A549 (cell line): Measurements from ENCODE around the gene RNF145. TPM values are rescaled to one million over a fixed set of nuclear protein-coding genes. Genes with fewer than 3 reads are reported as not detected.

ENCODE experiments used
- ATAC-seq, 2 experiments: fragments of 200-7000 bp in 1 of 2; fragments of >200 bp in 1 of 2; cut with Nextera tagmentation in 1 of 2; cut with Tn5 transposase in 1 of 2; 3 replicates each; pipeline versions ENCODE4 v1.8.0 to v1.9.1; 2018 to 2020; ENCODE audit warnings: mild to moderate bottlenecking in 1 of 2, moderate library complexity in 1 of 2
- CTCF ChIA-PET: fragments of 300-600 bp; sonication (Branson Sonifier 250); formaldehyde crosslinking; extraction: SDS; loops from one replicate; lab custom pipeline; 2021; ENCODE audit warnings: antibody characterized with exemption, inconsistent platforms; lab: Yijun Ruan, JAX
- POLR2A ChIA-PET: fragments of 350-600 bp; formaldehyde crosslinking; extraction: SDS; loops from one replicate; lab custom pipeline; 2021; ENCODE audit warnings: antibody characterized with exemption, inconsistent platforms; lab: Yijun Ruan, JAX
- DNase-seq, 2 experiments: peaks; one replicate each; pipeline versions ENCODE4 v3.0.0 to v3.0.0-alpha.2; 2011 to 2016; ENCODE audit warnings: low read depth in 1 of 2, low spot score in 1 of 2
- FAIRE-seq: peaks from 2 replicates; lab custom pipeline; 2011; peaks lifted over from hg19 to GRCh38; lab: Jason Lieb, UNC
- H3K27ac ChIP-seq, 2 experiments: fragments of >200 bp; sonication (Bioruptor Twin); formaldehyde crosslinking; 3 replicates each; pipeline ENCODE4 v1.5.1; 2016 to 2017
- H3K4me1 ChIP-seq: fragments of >200 bp; sonication (Bioruptor Twin); formaldehyde crosslinking; 3 replicates; pipeline ENCODE4 v1.6.1; 2016
- H3K4me2 ChIP-seq: fragments of >200 bp; sonication (Bioruptor Twin); formaldehyde crosslinking; 3 replicates; pipeline ENCODE4 v1.6.1; 2016
- H3K4me3 ChIP-seq: fragments of >200 bp; sonication (Bioruptor Twin); formaldehyde crosslinking; 3 replicates; pipeline ENCODE4 v1.5.1; 2016
- H3K9me3 ChIP-seq: fragments of >200 bp; sonication (Bioruptor Twin); formaldehyde crosslinking; 3 replicates; pipeline ENCODE4 v1.6.1; 2016
- CBX2 ChIP-seq: fragments of 200-600 bp; sonication (generic); IDR thresholded peaks from 2 replicates; pipeline ENCODE4 v1.6.1; 2016; ENCODE audit warnings: low read depth, mild to moderate bottlenecking, borderline replicate concordance
- CBX8 ChIP-seq: fragments of 200-600 bp; sonication (generic); IDR thresholded peaks from 2 replicates; pipeline ENCODE4 v1.6.1; 2016
- EHMT2 ChIP-seq: fragments of 200-600 bp; sonication (generic); IDR thresholded peaks from 2 replicates; pipeline ENCODE4 v1.6.1; 2016; ENCODE audit warnings: antibody characterized with exemption, low read depth, mild to moderate bottlenecking, moderate library complexity
- EP300 ChIP-seq, 2 experiments: fragments of >200 bp; sonication (Bioruptor Twin); formaldehyde crosslinking; IDR thresholded peaks; 2 replicates in 1 of 2; 3 replicates in 1 of 2; pipeline ENCODE4 v1.6.1; 2016 to 2017
- FOSL2 ChIP-seq, 2 experiments: fragments of 450-650 bp in 1 of 2; fragments of >200 bp in 1 of 2; sonication (Bioruptor Twin) in 1 of 2; formaldehyde crosslinking; IDR thresholded peaks; 2 replicates each; pipeline versions ENCODE4 v1.5.0 to v1.6.1; 2016 to 2020; ENCODE audit warnings: mild to moderate bottlenecking in 1 of 2, moderate library complexity in 1 of 2
- FOXS1 ChIP-seq: fragments of 250-450 bp; sonication (Bioruptor Pico); IDR thresholded peaks from 2 replicates; pipeline ENCODE4 v1.5.0; 2020; ENCODE audit warnings: mild to moderate bottlenecking, moderate library complexity
- GATA3 ChIP-seq: IDR thresholded peaks from 2 replicates; pipeline ENCODE4 v1.6.1; 2012; ENCODE audit warnings: borderline replicate concordance
- HDAC2 ChIP-seq: fragments of 200-600 bp; sonication (generic); IDR thresholded peaks from 2 replicates; pipeline ENCODE4 v1.6.1; 2016
- HEYL ChIP-seq: fragments of 250-450 bp; sonication (Bioruptor Pico); IDR thresholded peaks from 2 replicates; pipeline ENCODE4 v1.8.0; 2021; ENCODE audit warnings: mild to moderate bottlenecking, moderate library complexity
- HOXA7 ChIP-seq: fragments of 250-450 bp; sonication (Bioruptor Pico); IDR thresholded peaks from 2 replicates; pipeline ENCODE4 v1.5.0; 2020; ENCODE audit warnings: mild to moderate bottlenecking, moderate library complexity
- HOXB13 ChIP-seq: fragments of 250-450 bp; sonication (Bioruptor Pico); IDR thresholded peaks from 2 replicates; pipeline ENCODE4 v1.5.0; 2020; ENCODE audit warnings: low read depth, mild to moderate bottlenecking, moderate library complexity
- KDM5A ChIP-seq: fragments of 200-600 bp; sonication (generic); IDR thresholded peaks from 2 replicates; pipeline ENCODE4 v1.6.1; 2016; ENCODE audit warnings: antibody characterized with exemption, mild to moderate bottlenecking
- MAFK ChIP-seq: fragments of 450-650 bp; IDR thresholded peaks from 2 replicates; pipeline ENCODE4 v1.6.1; 2014; ENCODE audit not compliant: partially characterized antibody
- MYC ChIP-seq: IDR thresholded peaks from 2 replicates; pipeline ENCODE4 v1.6.1; 2012; ENCODE audit warnings: mild to moderate bottlenecking, inconsistent platforms, low read length, improper control_type of control experiment, borderline replicate concordance
- NFE2L2 ChIP-seq: fragments of 150-350 bp; conservative IDR thresholded peaks from 2 replicates; pipeline ENCODE4 v1.6.1; 2014; ENCODE audit warnings: low read length
- NR3C1 ChIP-seq: fragments of >200 bp; sonication (Bioruptor Twin); formaldehyde crosslinking; IDR thresholded peaks from 3 replicates; pipeline ENCODE4 v1.6.1; 2017
- PHF8 ChIP-seq: fragments of 200-600 bp; sonication (generic); IDR thresholded peaks from 2 replicates; pipeline ENCODE4 v1.6.1; 2016; ENCODE audit warnings: low read depth, mild to moderate bottlenecking, antibody characterized with exemption, moderate library complexity, borderline replicate concordance
- POLR2AphosphoS2 ChIP-seq: conservative IDR thresholded peaks from 2 replicates; pipeline ENCODE4 v1.6.1; 2012; ENCODE audit warnings: low read length, improper control_type of control experiment, inconsistent platforms
- RAD21 ChIP-seq, 2 experiments: fragments of >200 bp in 1 of 2; sonication (Bioruptor Twin) in 1 of 2; formaldehyde crosslinking in 1 of 2; IDR thresholded peaks in 1 of 2; conservative IDR thresholded peaks in 1 of 2; 2 replicates in 1 of 2; 3 replicates in 1 of 2; pipeline ENCODE4 v1.6.1; 2012 to 2018; ENCODE audit warnings: inconsistent platforms in 1 of 2
- RARB ChIP-seq: fragments of 250-450 bp; sonication (Bioruptor Pico); IDR thresholded peaks from 2 replicates; pipeline ENCODE4 v1.8.0; 2021; ENCODE audit warnings: mild to moderate bottlenecking, moderate library complexity
- SMC3 ChIP-seq: fragments of >200 bp; sonication (Bioruptor Twin); formaldehyde crosslinking; IDR thresholded peaks from 3 replicates; pipeline ENCODE4 v1.6.1; 2018; ENCODE audit warnings: inconsistent platforms
- TFCP2L1 ChIP-seq: fragments of 250-450 bp; sonication (Bioruptor Pico); IDR thresholded peaks from 2 replicates; pipeline ENCODE4 v1.5.0; 2021; ENCODE audit warnings: mild to moderate bottlenecking
- WGBS: methylation state at CpG from one replicate; pipeline ENCODE4 v1.1.6; 2017; ENCODE audit errors: missing lambda C conversion rate; 5-methylcytosine and 5-hydroxymethylcytosine counted together
- polyA plus RNA-seq, 4 experiments: library from polyadenylated mRNA; depleted of rRNA in 3 of 4; stranded (reverse); fragments of >200 nt; fragmentation: RNase III in 1 of 4; extraction: RNeasy Plus Mini Kit Qiagen cat#74134 plus additional on column Dnase treatment in 1 of 4; gene quantifications; 2 replicates in 3 of 4; 3 replicates in 1 of 4; pipeline ENCODE4 v1.2.3, GENCODE V29; 2011 to 2017
- TF ChIP-seq, protein P1 (sequence below): fragments of 150-350 bp; IDR thresholded peaks from 2 replicates; pipeline ENCODE4 v1.6.1; 2014; ENCODE audit warnings: low read depth, mild to moderate bottlenecking, low read length
- TF ChIP-seq, protein P2 (sequence below): fragments of 450-650 bp; IDR thresholded peaks from 2 replicates; pipeline ENCODE4 v1.6.1; 2014; ENCODE audit warnings: antibody characterized with exemption
- TF ChIP-seq, protein P3 (sequence below): fragments of >200 bp; sonication (Bioruptor Twin); formaldehyde crosslinking; IDR thresholded peaks from 3 replicates; pipeline ENCODE4 v1.6.1; 2016
- TF ChIP-seq, protein P4 (sequence below): IDR thresholded peaks from 2 replicates; pipeline ENCODE4 v1.6.1; 2012; ENCODE audit warnings: low read depth, borderline replicate concordance
- TF ChIP-seq, protein P5 (sequence below): fragments of 200-600 bp; sonication (generic); IDR thresholded peaks from 2 replicates; pipeline ENCODE4 v1.6.1; 2016; ENCODE audit warnings: antibody characterized with exemption, mild to moderate bottlenecking, moderate library complexity
- TF ChIP-seq, protein P6 (sequence below): fragments of >200 bp; sonication (Bioruptor Twin); formaldehyde crosslinking; IDR thresholded peaks from 2 replicates; pipeline ENCODE4 v1.6.1; 2016

RNF145 gene
- polyA plus RNA-seq, 2 of the 4 experiments (the other 2 are of a cell fraction) = 122 to 146 TPM

DNA sequence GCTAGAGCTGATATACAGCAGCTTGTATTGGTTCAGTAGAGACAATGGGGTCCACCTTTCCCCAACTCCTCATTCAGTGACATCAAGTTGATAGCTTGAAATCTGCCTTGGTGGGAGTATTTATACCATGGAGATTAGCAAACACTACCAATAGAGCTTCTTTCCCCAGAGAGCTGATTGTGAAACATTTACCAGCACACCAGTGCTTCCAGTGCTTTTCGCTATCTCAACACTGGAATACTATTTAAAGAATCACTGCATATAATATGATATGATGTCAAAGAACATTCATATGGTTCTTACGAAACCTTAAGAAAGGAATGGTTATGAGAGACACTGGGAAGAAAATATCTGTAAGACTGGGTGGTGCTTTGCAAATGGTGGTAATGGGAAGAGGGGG, 21.8 kb upstream of the RNF145 start:
- H3K4me3 ChIP-seq = no peak overlapping the region
- 0 out of 3 replicates have a peak, but pooled peaks cover 3% of the 10 kb centered on the region for H3K9me3 ChIP-seq
- CTCF ChIA-PET = interaction anchor here (0.9 kb wide), 1 partner anchor 27 kb away, joined by 3 read pairs; no protein-coding TSS in a partner anchor
- H3K4me2 ChIP-seq = peak overlapping the region; percentile 1; the same call in 1 of the 3 replicates
- peak overlapping the region in 1 of 2 experiments; percentile 44; a peak in 3 of 6 replicates for H3K27ac ChIP-seq
- DNase-seq = no peak
- no peak for TF ChIP-seq NFE2L2
- TF ChIP-seq EHMT2 = no peak
- TF ChIP-seq NR3C1 = no peak
- TF ChIP-seq PHF8 = no peak
- TF ChIP-seq, protein P1, sequence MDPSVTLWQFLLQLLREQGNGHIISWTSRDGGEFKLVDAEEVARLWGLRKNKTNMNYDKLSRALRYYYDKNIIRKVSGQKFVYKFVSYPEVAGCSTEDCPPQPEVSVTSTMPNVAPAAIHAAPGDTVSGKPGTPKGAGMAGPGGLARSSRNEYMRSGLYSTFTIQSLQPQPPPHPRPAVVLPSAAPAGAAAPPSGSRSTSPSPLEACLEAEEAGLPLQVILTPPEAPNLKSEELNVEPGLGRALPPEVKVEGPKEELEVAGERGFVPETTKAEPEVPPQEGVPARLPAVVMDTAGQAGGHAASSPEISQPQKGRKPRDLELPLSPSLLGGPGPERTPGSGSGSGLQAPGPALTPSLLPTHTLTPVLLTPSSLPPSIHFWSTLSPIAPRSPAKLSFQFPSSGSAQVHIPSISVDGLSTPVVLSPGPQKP = no peak
- no peak for TF ChIP-seq EP300 (IDR thresholded peaks at IDR 0.05)
- no peak for TF ChIP-seq CBX8
- TF ChIP-seq FOXS1 (CRISPR knock-in tag) = no peak
- no peak for TF ChIP-seq HDAC2
- TF ChIP-seq HEYL (CRISPR knock-in tag) = no peak
- TF ChIP-seq MAFK = no peak
- TF ChIP-seq TFCP2L1 (CRISPR knock-in tag) = no peak
- no peak for TF ChIP-seq RARB (CRISPR knock-in tag)
- no peak for TF ChIP-seq RAD21 (conservative IDR thresholded peaks at IDR 0.05 in 1 of 2, IDR thresholded peaks at IDR 0.05 in 1 of 2)
- TF ChIP-seq, protein P2, sequence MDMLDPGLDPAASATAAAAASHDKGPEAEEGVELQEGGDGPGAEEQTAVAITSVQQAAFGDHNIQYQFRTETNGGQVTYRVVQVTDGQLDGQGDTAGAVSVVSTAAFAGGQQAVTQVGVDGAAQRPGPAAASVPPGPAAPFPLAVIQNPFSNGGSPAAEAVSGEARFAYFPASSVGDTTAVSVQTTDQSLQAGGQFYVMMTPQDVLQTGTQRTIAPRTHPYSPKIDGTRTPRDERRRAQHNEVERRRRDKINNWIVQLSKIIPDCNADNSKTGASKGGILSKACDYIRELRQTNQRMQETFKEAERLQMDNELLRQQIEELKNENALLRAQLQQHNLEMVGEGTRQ = no peak
- TF ChIP-seq HOXB13 = no peak
- TF ChIP-seq, protein P3, sequence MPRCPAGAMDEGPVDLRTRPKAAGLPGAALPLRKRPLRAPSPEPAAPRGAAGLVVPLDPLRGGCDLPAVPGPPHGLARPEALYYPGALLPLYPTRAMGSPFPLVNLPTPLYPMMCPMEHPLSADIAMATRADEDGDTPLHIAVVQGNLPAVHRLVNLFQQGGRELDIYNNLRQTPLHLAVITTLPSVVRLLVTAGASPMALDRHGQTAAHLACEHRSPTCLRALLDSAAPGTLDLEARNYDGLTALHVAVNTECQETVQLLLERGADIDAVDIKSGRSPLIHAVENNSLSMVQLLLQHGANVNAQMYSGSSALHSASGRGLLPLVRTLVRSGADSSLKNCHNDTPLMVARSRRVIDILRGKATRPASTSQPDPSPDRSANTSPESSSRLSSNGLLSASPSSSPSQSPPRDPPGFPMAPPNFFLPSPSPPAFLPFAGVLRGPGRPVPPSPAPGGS = no peak
- TF ChIP-seq KDM5A = no peak
- TF ChIP-seq CBX2 = no peak
- TF ChIP-seq POLR2AphosphoS2 = no peak
- WGBS = 89% methylated on average over 2 of the region's 2 CpGs
- no peak for FAIRE-seq
- H3K4me1 ChIP-seq = peaks cover 27% of the 10 kb centered on the region
- no peak for ATAC-seq
- POLR2A ChIA-PET = no interaction called here

DNA sequence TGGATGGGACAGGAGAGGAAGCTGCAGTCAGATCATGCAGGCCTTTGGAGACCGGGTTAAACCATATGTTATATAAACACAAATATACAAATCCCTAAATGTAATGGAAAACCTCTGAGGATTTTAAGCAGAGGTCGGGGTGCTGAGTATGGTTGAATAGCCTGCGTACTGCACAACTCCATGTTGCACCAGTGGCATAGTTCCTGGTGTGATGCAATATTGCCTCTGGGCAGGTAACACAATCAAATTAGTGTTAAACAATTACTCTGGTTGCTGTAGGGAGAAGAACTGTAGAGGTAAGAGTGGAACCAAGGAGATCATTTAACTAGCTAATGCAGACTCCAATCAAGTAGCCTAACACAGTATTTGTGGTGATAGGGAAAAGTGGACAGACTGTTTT, 21.3 kb upstream of the RNF145 start:
- ATAC-seq = no peak
- 69% methylated on average over 3 of the region's 3 CpGs for WGBS

More for the DNA sequence above, 21.3 kb upstream of the RNF145 start:
- ChIA-PET POLR2A (no interaction called here), CTCF (interaction anchor here (0.6 kb wide), 1 partner anchor 102 kb away, joined by 3 read pairs; no protein-coding TSS in a partner anchor)
- no peak for DNase-seq
- H3K4me1 ChIP-seq = peaks cover 27% of the 10 kb centered on the region
- 0 out of 3 replicates have a peak, but pooled peaks cover 3% of the 10 kb centered on the region for H3K9me3 ChIP-seq
- no peak for FAIRE-seq
- H3K4me3 ChIP-seq = no peak overlapping the region
- peak overlapping the region; percentile 24 to 44; a peak in 5 of 6 replicates for H3K27ac ChIP-seq
- TF ChIP-seq HOXA7 (CRISPR knock-in tag) (no peak), MYC (no peak), FOSL2 (IDR thresholded peaks at IDR 0.05) (no peak), FOSL2 (CRISPR knock-in tag; IDR thresholded peaks at IDR 0.05) (no peak), FOXS1 (CRISPR knock-in tag) (no peak), GATA3 (no peak), SMC3 (no peak), PHF8 (no peak), EHMT2 (no peak), CBX2 (no peak)
- TF ChIP-seq, protein P4, sequence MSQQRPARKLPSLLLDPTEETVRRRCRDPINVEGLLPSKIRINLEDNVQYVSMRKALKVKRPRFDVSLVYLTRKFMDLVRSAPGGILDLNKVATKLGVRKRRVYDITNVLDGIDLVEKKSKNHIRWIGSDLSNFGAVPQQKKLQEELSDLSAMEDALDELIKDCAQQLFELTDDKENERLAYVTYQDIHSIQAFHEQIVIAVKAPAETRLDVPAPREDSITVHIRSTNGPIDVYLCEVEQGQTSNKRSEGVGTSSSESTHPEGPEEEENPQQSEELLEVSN = no peak
- TF ChIP-seq, protein P5, sequence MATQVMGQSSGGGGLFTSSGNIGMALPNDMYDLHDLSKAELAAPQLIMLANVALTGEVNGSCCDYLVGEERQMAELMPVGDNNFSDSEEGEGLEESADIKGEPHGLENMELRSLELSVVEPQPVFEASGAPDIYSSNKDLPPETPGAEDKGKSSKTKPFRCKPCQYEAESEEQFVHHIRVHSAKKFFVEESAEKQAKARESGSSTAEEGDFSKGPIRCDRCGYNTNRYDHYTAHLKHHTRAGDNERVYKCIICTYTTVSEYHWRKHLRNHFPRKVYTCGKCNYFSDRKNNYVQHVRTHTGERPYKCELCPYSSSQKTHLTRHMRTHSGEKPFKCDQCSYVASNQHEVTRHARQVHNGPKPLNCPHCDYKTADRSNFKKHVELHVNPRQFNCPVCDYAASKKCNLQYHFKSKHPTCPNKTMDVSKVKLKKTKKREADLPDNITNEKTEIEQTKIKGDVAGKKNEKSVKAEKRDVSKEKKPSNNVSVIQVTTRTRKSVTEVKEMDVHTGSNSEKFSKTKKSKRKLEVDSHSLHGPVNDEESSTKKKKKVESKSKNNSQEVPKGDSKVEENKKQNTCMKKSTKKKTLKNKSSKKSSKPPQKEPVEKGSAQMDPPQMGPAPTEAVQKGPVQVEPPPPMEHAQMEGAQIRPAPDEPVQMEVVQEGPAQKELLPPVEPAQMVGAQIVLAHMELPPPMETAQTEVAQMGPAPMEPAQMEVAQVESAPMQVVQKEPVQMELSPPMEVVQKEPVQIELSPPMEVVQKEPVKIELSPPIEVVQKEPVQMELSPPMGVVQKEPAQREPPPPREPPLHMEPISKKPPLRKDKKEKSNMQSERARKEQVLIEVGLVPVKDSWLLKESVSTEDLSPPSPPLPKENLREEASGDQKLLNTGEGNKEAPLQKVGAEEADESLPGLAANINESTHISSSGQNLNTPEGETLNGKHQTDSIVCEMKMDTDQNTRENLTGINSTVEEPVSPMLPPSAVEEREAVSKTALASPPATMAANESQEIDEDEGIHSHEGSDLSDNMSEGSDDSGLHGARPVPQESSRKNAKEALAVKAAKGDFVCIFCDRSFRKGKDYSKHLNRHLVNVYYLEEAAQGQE = no peak
- TF ChIP-seq, protein P6, sequence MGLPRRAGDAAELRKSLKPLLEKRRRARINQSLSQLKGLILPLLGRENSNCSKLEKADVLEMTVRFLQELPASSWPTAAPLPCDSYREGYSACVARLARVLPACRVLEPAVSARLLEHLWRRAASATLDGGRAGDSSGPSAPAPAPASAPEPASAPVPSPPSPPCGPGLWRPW = no peak
- TF ChIP-seq, all 56 proteins: peak for 0
- H3K4me2 ChIP-seq = peak overlapping the region; percentile 1; the same call in 2 of the 3 replicates
